Calu3 (cell line): ENCODE data around the gene KCNK10. TPM values are rescaled to one million over a fixed set of nuclear protein-coding genes. Genes with fewer than 3 reads are reported as not detected.

ENCODE experiments used
- BruUV-seq: library from RNA; stranded (reverse); fragments of 400-500 nt; replicated peaks from 2 replicates; lab custom pipeline; 2021; lab: Mats Ljungman, UMichigan
- CTCF ChIA-PET: fragments of 300-600 bp; sonication (Branson Sonifier 250); formaldehyde crosslinking; loops from one replicate; lab custom pipeline; 2022; ENCODE audit warnings: antibody characterized with exemption; lab: Charles Lee
- DNase-seq: peaks from one replicate; pipeline ENCODE4 v3.0.0; 2022
- H3K27ac Mint-ChIP-seq: one replicate; pipeline ENCODE4 v1.8.0; 2022; ENCODE audit warnings: mixed read lengths; ENCODE audit not compliant: unreplicated experiment
- H3K27me3 Mint-ChIP-seq: one replicate; pipeline ENCODE4 v1.8.0; 2022; ENCODE audit warnings: mixed read lengths; ENCODE audit not compliant: unreplicated experiment
- H3K36me3 Mint-ChIP-seq: one replicate; pipeline ENCODE4 v1.8.0; 2022; ENCODE audit warnings: mild to moderate bottlenecking, moderate library complexity, mixed read lengths; ENCODE audit not compliant: insufficient read depth, unreplicated experiment
- H3K4me1 Mint-ChIP-seq: one replicate; pipeline ENCODE4 v1.8.0; 2022; ENCODE audit warnings: mild to moderate bottlenecking, low read depth, mixed read lengths; ENCODE audit not compliant: unreplicated experiment
- H3K4me3 Mint-ChIP-seq: one replicate; pipeline ENCODE4 v1.8.0; 2022; ENCODE audit warnings: mild to moderate bottlenecking, low read depth, moderate library complexity, mixed read lengths; ENCODE audit not compliant: unreplicated experiment
- H3K9me3 Mint-ChIP-seq: one replicate; pipeline ENCODE4 v1.8.0; 2022; ENCODE audit warnings: low read depth, mixed read lengths; ENCODE audit not compliant: unreplicated experiment
- intact Hi-C: fragments of 100-400 bp; cut with micrococcal nuclease; formaldehyde crosslinking; loops from one replicate; pipeline ENCODE4 v1.10.0; 2022; ENCODE audit not compliant: unreplicated experiment
- total RNA-seq: library from RNA; stranded (reverse); gene quantifications from 2 replicates; pipeline ENCODE4 v1.2.3, GENCODE V29; 2022
- TF ChIP-seq, protein P1 (sequence below): fragments of 200-600 bp; IDR thresholded peaks from one replicate; pipeline ENCODE4 v1.8.0; 2022; ENCODE audit warnings: antibody characterized with exemption; ENCODE audit not compliant: unreplicated experiment

The KCNK10 gene
- total RNA-seq, 1 experiment from 2014 or later = not detected

DNA sequence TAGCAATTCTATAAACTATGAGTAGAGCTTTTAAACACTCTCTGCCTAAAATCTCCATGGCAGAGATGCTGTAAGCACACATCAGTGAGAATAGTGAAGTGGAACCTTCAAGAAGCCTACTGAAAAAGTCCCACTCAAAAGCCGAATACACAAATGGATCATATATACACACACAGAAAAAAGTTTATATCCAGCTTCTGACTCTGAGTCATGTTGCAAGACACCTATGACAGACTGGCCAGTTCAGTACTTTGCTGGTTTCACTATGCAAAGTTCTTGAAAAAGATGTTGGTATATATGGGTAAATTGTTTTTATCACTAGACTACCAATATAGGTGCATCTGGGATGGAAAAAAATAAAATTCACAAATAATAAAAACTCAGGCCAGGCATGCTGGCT is 126.1 kb downstream of the KCNK10 start:
- peaks cover 8% of the 10 kb centered on the region for H3K4me1 Mint-ChIP-seq
- no peak overlapping the region for H3K4me3 Mint-ChIP-seq
- TF ChIP-seq, protein P1, sequence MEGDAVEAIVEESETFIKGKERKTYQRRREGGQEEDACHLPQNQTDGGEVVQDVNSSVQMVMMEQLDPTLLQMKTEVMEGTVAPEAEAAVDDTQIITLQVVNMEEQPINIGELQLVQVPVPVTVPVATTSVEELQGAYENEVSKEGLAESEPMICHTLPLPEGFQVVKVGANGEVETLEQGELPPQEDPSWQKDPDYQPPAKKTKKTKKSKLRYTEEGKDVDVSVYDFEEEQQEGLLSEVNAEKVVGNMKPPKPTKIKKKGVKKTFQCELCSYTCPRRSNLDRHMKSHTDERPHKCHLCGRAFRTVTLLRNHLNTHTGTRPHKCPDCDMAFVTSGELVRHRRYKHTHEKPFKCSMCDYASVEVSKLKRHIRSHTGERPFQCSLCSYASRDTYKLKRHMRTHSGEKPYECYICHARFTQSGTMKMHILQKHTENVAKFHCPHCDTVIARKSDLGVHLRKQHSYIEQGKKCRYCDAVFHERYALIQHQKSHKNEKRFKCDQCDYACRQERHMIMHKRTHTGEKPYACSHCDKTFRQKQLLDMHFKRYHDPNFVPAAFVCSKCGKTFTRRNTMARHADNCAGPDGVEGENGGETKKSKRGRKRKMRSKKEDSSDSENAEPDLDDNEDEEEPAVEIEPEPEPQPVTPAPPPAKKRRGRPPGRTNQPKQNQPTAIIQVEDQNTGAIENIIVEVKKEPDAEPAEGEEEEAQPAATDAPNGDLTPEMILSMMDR = no peak
- no peaks in the 10 kb centered on the region for H3K9me3 Mint-ChIP-seq
- no peak for DNase-seq
- H3K27ac Mint-ChIP-seq = no peak overlapping the region
- intact Hi-C loops = no loop called here
- CTCF ChIA-PET = no interaction called here
- peaks cover 28% of the 10 kb centered on the region for H3K27me3 Mint-ChIP-seq
- no peaks in the 10 kb centered on the region for H3K36me3 Mint-ChIP-seq
- no TSS peak for BruUV-seq

GRCh38 chr14:88196116-88196890 is 126.8 kb downstream of the KCNK10 start:
- Mint-ChIP-seq H3K36me3 (no peaks in the 10 kb centered on the region), H3K4me3 (no peak overlapping the region), H3K27me3 (peaks cover 28% of the 10 kb centered on the region), H3K27ac (no peak overlapping the region), H3K9me3 (no peaks in the 10 kb centered on the region), H3K4me1 (peaks cover 8% of the 10 kb centered on the region)
- TF ChIP-seq, protein P1 = no peak
- BruUV-seq = no TSS peak
- CTCF ChIA-PET = no interaction called here
- no peak for DNase-seq
- intact Hi-C loops = no loop called here

- no TSS peak for BruUV-seq
- Mint-ChIP-seq H3K27ac (no peak overlapping the region), H3K36me3 (no peaks in the 10 kb centered on the region)
Measured at GRCh38 chr14:88195676-88196075, 127.4 kb downstream of the KCNK10 start.

DNA sequence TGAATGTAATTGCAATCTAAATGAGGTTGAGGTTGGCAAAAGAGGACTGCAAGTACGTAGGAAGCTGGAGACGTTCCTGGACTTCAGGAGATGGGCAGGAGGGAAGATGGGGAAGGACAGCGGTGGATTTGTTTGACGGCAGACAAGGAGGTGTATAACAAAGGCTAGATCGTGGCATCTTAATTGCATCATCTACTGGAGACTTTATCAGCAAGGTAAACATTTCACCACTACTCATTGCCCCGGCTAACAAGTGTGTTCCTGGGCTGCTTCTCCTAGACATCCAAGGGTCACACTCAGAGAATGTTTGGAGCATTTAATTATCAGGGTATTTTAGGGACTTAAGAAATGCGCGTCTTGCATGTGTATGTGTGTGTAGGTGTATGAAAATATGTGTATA is 128.5 kb downstream of the KCNK10 start:
- intact Hi-C loops = no loop called here
- peaks cover 28% of the 10 kb centered on the region for H3K27me3 Mint-ChIP-seq
- peaks cover 12% of the 10 kb centered on the region for H3K4me1 Mint-ChIP-seq
- BruUV-seq = no TSS peak
- no peaks in the 10 kb centered on the region for H3K36me3 Mint-ChIP-seq
- no peak overlapping the region for H3K4me3 Mint-ChIP-seq
- no peak overlapping the region for H3K27ac Mint-ChIP-seq
- CTCF ChIA-PET = no interaction called here
- TF ChIP-seq, protein P1 = no peak
- no peak for DNase-seq
- H3K9me3 Mint-ChIP-seq = no peaks in the 10 kb centered on the region

More at GRCh38 chr14:88195676-88196075, 127.4 kb downstream of the KCNK10 start:
- intact Hi-C loops = no loop called here
- peaks cover 28% of the 10 kb centered on the region for H3K27me3 Mint-ChIP-seq
- CTCF ChIA-PET = no interaction called here
- H3K4me1 Mint-ChIP-seq = peaks cover 8% of the 10 kb centered on the region
- DNase-seq = no peak
- TF ChIP-seq, protein P1 = no peak
- no peak overlapping the region for H3K4me3 Mint-ChIP-seq
- H3K9me3 Mint-ChIP-seq = no peaks in the 10 kb centered on the region
